GM12878 (cell line): ENCODE data around the gene NUDCD3. TPM values are rescaled to one million over a fixed set of nuclear protein-coding genes. Genes with fewer than 3 reads are reported as not detected.
A peak's percentile ranks its signal among the peaks of the same experiment; 100 is the strongest.

Source experiments
- ATAC-seq: fragments of 200-7000 bp; cut with Tn5 transposase; 3 replicates; pipeline ENCODE4 v1.9.1; 2020; ENCODE audit warnings: mild to moderate bottlenecking, moderate library complexity
- BruUV-seq: library from RNA; stranded (reverse); fragments of 400-500 nt; replicated peaks from 2 replicates; lab custom pipeline; 2021; lab: Mats Ljungman, UMichigan
- CTCF ChIA-PET: fragments of 300-600 bp; sonication (Branson Sonifier 250); formaldehyde crosslinking; extraction: SDS; loops from one replicate; lab custom pipeline; 2021; ENCODE audit warnings: inconsistent platforms; lab: Yijun Ruan, JAX
- POLR2A ChIA-PET: fragments of 350-600 bp; formaldehyde crosslinking; extraction: SDS; loops from one replicate; lab custom pipeline; 2021; ENCODE audit warnings: inconsistent platforms; lab: Charles Lee
- RAD21 ChIA-PET: fragments of 300-600 bp; sonication (Branson Sonifier 250); formaldehyde crosslinking; loops from one replicate; lab custom pipeline; 2023; ENCODE audit warnings: antibody characterized with exemption; ENCODE audit not compliant: unreplicated experiment; lab: Charles Lee
- SMC1A ChIA-PET: fragments of 300-600 bp; sonication (Branson Sonifier 250); formaldehyde crosslinking; loops from one replicate; lab custom pipeline; 2023; ENCODE audit not compliant: unreplicated experiment, uncharacterized antibody; lab: Charles Lee
- DNase-seq: peaks from one replicate; pipeline ENCODE4 v3.0.0-alpha.2; 2011; ENCODE audit warnings: low read depth, low spot score
- FAIRE-seq: peaks from 3 replicates; lab custom pipeline; 2011; peaks lifted over from hg19 to GRCh38; lab: Jason Lieb, UNC
- H2AFZ ChIP-seq: 2 replicates; pipeline ENCODE4 v1.6.0; 2011; ENCODE audit warnings: low read depth, low read length, control low read depth; ENCODE audit not compliant: control insufficient read depth
- H3K27ac ChIP-seq: 2 replicates; pipeline ENCODE4 v1.5.1; 2011; ENCODE audit warnings: control low read depth; ENCODE audit not compliant: control insufficient read depth, insufficient read depth
- H3K27me3 ChIP-seq, 2 experiments: replicated peaks in 1 of 2; 2 replicates each; pipeline versions ENCODE4 v1.6.0 to v1.6.1; 2011; ENCODE audit warnings: low read length in 1 of 2; ENCODE audit not compliant: control insufficient read depth in 2 of 2, insufficient read depth in 2 of 2
- H3K36me3 ChIP-seq, 2 experiments: 2 replicates each; pipeline ENCODE4 v1.5.1; 2011; ENCODE audit warnings: low read length in 1 of 2; ENCODE audit not compliant: control insufficient read depth in 2 of 2, insufficient read depth in 2 of 2
- H3K4me1 ChIP-seq: 2 replicates; pipeline ENCODE4 v1.6.1; 2011; ENCODE audit warnings: mild to moderate bottlenecking, low read length, moderate library complexity, mixed read lengths; ENCODE audit not compliant: control insufficient read depth, insufficient read depth
- H3K4me2 ChIP-seq: 2 replicates; pipeline ENCODE4 v1.6.0; 2011; ENCODE audit warnings: control low read depth; ENCODE audit not compliant: control insufficient read depth, insufficient read depth
- H3K4me3 ChIP-seq: fragments of 200-600 bp; sonication (generic); 2 replicates; pipeline ENCODE4 v1.5.1; 2016
- H3K79me2 ChIP-seq: 2 replicates; pipeline ENCODE4 v1.6.0; 2011; ENCODE audit warnings: low read length; ENCODE audit not compliant: control insufficient read depth, insufficient read depth
- H3K9ac ChIP-seq: 2 replicates; pipeline ENCODE4 v1.8.0; 2011; ENCODE audit warnings: low read length, control low read depth, mixed read lengths; ENCODE audit not compliant: control insufficient read depth, insufficient read depth
- H3K9me3 ChIP-seq: replicated peaks from 3 replicates; pipeline ENCODE4 v1.5.1; 2011; ENCODE audit warnings: mild to moderate bottlenecking, low read length; ENCODE audit not compliant: control insufficient read depth, insufficient read depth
- H4K20me1 ChIP-seq: 2 replicates; pipeline ENCODE4 v1.6.0; 2011; ENCODE audit not compliant: control insufficient read depth, insufficient read depth
- CBX5 ChIP-seq: sonication (generic); IDR thresholded peaks from 2 replicates; pipeline ENCODE4 v1.6.1; 2016; ENCODE audit warnings: low read depth, moderate library complexity, mild to moderate bottlenecking, inconsistent platforms
- PRDM15 ChIP-seq: fragments of 450-650 bp; formaldehyde crosslinking; IDR thresholded peaks from 2 replicates; pipeline ENCODE4 v1.4.0; 2020; ENCODE audit warnings: mild to moderate bottlenecking, moderate library complexity
- ZNF217 ChIP-seq: fragments of 450-650 bp; IDR thresholded peaks from 2 replicates; pipeline ENCODE4 v1.6.1; 2017; ENCODE audit warnings: antibody characterized with exemption, mild to moderate bottlenecking
- WGBS: methylation state at CpG from one replicate; pipeline ENCODE4 v1.1.6; 2016; ENCODE audit warnings: low lambda C conversion rate; ENCODE audit not compliant: insufficient replicate concordance, insufficient coverage; ENCODE audit errors: missing lambda C conversion rate; 5-methylcytosine and 5-hydroxymethylcytosine counted together
- in situ Hi-C: fragments of 300-500 bp; cut with MboI; formaldehyde crosslinking; loops from 9 replicates; pipeline ENCODE4 v1.14.3; 2018; ENCODE audit warnings: mixed read lengths
- intact Hi-C: fragments of 100-400 bp; cut with micrococcal nuclease; formaldehyde crosslinking; loops from one replicate; pipeline ENCODE4 v1.14.2; 2022; ENCODE audit not compliant: unreplicated experiment
- polyA plus RNA-seq, 11 experiments: library from polyadenylated mRNA; depleted of rRNA in 4 of 11; unstranded in 6 of 11; stranded (reverse) in 5 of 11; fragments of >200 nt; fragmentation: Nextera tagmentation in 4 of 11; fragmentation: Illumina TruSeq in 1 of 11; extraction: Ambion mirVana in 4 of 11; extraction: Trizol in 1 of 11; gene quantifications; 1 replicate in 1 of 11; 2 replicates in 10 of 11; pipeline versions ENCODE4 v1.2.1 to v1.2.3, GENCODE V29; 2011 to 2016; ENCODE audit warnings: inconsistent platforms in 2 of 11, missing spikeins in 2 of 11, low read depth in 1 of 11
- total RNA-seq, 4 experiments: library from RNA; depleted of rRNA in 3 of 4; stranded (reverse); fragments of >200 nt in 3 of 4; fragmentation: Illumina TruSeq in 1 of 4; extraction: Trizol in 1 of 4; gene quantifications; 2 replicates each; pipeline versions ENCODE4 v1.2.1 to v1.2.3, GENCODE V29; 2013 to 2021
- TF ChIP-seq, protein P1 (sequence below), 3 experiments: IDR thresholded peaks in 2 of 3; conservative IDR thresholded peaks in 1 of 3; 2 replicates each; pipeline ENCODE4 v1.5.1; 2011; ENCODE audit warnings: low read depth in 3 of 3, low read length in 3 of 3, mild to moderate bottlenecking in 3 of 3, control low read depth in 2 of 3, moderate library complexity in 2 of 3, inconsistent platforms in 1 of 3, mixed read lengths in 1 of 3; ENCODE audit not compliant: control insufficient read depth in 2 of 3, insufficient read depth in 1 of 3; ENCODE audit errors: extremely low read depth in 1 of 3

NUDCD3 gene
- total and polyA plus RNA-seq, 10 of the 15 experiments (the other 5 are each of a cell fraction or from before 2014, with no cell fraction given), result 25.0 to 89.8 (median 46.4) TPM

GRCh38 chr7:44482502-44483485, 7.7 kb downstream of the NUDCD3 start (continued):
- TF ChIP-seq PRDM15 (CRISPR knock-in tag) (no peak), CBX5 (peak; percentile 96; the same call in 1 of the 2 replicates)
- TF ChIP-seq, all 136 proteins: peak for 4

DNA sequence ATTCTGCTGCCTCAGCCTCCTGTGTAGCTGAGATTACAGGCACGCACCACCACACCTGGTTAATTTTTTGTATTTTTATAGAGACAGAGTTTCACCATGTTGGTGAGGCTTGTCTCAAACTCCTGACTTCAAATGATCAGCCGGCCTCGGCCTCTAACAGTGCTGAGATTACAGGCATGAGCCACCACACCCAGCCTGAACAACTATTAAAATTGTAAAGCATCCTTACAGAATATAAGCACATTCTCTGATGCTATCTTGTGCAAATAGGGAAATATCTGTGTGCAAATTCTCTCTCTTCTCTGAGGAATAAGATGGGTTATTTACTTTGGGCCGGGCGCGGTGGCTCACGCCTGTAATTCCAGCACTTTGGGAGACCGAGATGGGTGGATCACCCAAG, 12.5 kb downstream of the NUDCD3 start:
- BruUV-seq, result no TSS peak
- no peaks in the 10 kb centered on the region; the same call in none of the 2 replicates for H3K79me2 ChIP-seq
- H2AFZ ChIP-seq, result no peak overlapping the region
- in situ Hi-C loops (no loop called here), intact Hi-C loops (loop anchor here (1.0 to 5.0 kb wide), 4 partner anchors 47 to 237 kb away; no protein-coding TSS in a partner anchor)
- no peak overlapping the region for H3K4me3 ChIP-seq
- TF ChIP-seq, protein P1, sequence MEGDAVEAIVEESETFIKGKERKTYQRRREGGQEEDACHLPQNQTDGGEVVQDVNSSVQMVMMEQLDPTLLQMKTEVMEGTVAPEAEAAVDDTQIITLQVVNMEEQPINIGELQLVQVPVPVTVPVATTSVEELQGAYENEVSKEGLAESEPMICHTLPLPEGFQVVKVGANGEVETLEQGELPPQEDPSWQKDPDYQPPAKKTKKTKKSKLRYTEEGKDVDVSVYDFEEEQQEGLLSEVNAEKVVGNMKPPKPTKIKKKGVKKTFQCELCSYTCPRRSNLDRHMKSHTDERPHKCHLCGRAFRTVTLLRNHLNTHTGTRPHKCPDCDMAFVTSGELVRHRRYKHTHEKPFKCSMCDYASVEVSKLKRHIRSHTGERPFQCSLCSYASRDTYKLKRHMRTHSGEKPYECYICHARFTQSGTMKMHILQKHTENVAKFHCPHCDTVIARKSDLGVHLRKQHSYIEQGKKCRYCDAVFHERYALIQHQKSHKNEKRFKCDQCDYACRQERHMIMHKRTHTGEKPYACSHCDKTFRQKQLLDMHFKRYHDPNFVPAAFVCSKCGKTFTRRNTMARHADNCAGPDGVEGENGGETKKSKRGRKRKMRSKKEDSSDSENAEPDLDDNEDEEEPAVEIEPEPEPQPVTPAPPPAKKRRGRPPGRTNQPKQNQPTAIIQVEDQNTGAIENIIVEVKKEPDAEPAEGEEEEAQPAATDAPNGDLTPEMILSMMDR (IDR thresholded peaks at IDR 0.05 in 2 of 3, conservative IDR thresholded peaks at IDR 0.05 in 1 of 3; ENCODE audit: control insufficient read depth in 2 of 3, extremely low read depth in 1 of 3, insufficient read depth in 1 of 3, low read depth in 3 of 3, low read length in 3 of 3), result no peak
- TF ChIP-seq ZNF217, result no peak
- ChIA-PET POLR2A (no interaction called here), SMC1A (interaction anchor here (0.9 to 1.3 kb wide), 3 partner anchors 8 to 263 kb away, joined by 3 to 4 read pairs (median 3); no protein-coding TSS in a partner anchor), CTCF (interaction anchor here (0.9 to 1.5 kb wide), 7 partner anchors 11 to 458 kb away, joined by 3 to 5 read pairs (median 4); partner anchors contain the start of gene NUDCD3), RAD21 (interaction anchor here (0.7 kb wide), 1 partner anchor 58 kb away, joined by 3 read pairs; no protein-coding TSS in a partner anchor)
- no peak overlapping the region for H3K9ac ChIP-seq
- WGBS, result 97% methylated on average over 8 of the region's 8 CpGs
- peaks cover 9% of the 10 kb centered on the region for H3K9me3 ChIP-seq
- no peaks in the 10 kb centered on the region for H3K27me3 ChIP-seq
- no peak overlapping the region for H3K27ac ChIP-seq
- FAIRE-seq (no peak), DNase-seq (no peak), ATAC-seq (no peak)
- H3K4me1 ChIP-seq, result no peaks in the 10 kb centered on the region
- H3K36me3 ChIP-seq, result peaks cover 6 to 22% of the 10 kb centered on the region in 2 experiments; a peak in 3 of 4 replicates
- H4K20me1 ChIP-seq, result no peaks in the 10 kb centered on the region
- no peak overlapping the region for H3K4me2 ChIP-seq
